ENCODE results near the gene JAGN1.

DNA sequence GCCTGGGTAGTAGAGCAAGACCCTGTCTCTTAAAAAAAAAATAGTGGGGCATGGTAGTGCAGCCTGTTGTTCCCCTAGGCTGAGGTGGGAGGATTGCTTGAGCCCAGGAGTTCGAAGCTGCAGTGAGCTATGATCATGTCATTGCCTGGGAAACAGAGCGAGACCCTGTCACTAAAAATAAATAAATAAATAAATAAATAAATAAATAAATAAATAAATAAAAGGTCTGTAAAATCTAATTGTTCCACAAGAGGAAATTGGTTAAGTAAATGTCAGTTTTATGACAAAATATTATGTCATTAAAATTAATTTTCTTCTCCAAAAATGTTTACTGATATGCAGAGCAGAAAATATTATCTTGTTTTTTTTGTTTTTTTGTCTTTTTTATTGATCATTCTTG is 48.6 kb downstream of the JAGN1 start:
- TF ChIP-seq, protein P1, sequence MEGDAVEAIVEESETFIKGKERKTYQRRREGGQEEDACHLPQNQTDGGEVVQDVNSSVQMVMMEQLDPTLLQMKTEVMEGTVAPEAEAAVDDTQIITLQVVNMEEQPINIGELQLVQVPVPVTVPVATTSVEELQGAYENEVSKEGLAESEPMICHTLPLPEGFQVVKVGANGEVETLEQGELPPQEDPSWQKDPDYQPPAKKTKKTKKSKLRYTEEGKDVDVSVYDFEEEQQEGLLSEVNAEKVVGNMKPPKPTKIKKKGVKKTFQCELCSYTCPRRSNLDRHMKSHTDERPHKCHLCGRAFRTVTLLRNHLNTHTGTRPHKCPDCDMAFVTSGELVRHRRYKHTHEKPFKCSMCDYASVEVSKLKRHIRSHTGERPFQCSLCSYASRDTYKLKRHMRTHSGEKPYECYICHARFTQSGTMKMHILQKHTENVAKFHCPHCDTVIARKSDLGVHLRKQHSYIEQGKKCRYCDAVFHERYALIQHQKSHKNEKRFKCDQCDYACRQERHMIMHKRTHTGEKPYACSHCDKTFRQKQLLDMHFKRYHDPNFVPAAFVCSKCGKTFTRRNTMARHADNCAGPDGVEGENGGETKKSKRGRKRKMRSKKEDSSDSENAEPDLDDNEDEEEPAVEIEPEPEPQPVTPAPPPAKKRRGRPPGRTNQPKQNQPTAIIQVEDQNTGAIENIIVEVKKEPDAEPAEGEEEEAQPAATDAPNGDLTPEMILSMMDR (IDR thresholded peaks at IDR 0.05; ENCODE audit: low read depth, low read length) = no peak
- no peak for TF ChIP-seq EZH2phosphoT487 (IDR thresholded peaks at IDR 0.05; ENCODE audit: low read depth)
